Activated CD8-positive, alpha-beta T cell treated with anti-CD3 and anti-CD28 coated beads, Interleukin-2, amount 10 ng/mL, durations not matched to agents 7 days and 5 days (primary cell): ENCODE results near the gene ACTG2. TPM values are rescaled to one million over a fixed set of nuclear protein-coding genes. Genes with fewer than 3 reads are reported as not detected.
"Not testable (repeated sequence)": the region's sequence is repeated elsewhere in the genome, so short reads cannot be mapped to it uniquely, and the experiment has no call there.

Source experiments
- ATAC-seq: fragments of 150-1000 bp; cut with Tn5 transposase; one replicate; pipeline ENCODE4 v1.10.0; 2021; ENCODE audit warnings: moderate library complexity
- CTCF ChIA-PET: fragments of 350-600 bp; sonication (Branson Sonifier 250); formaldehyde crosslinking; loops from one replicate; lab custom pipeline; 2021; ENCODE audit warnings: antibody characterized with exemption; lab: Charles Lee
- POLR2A ChIA-PET: fragments of 350-600 bp; sonication (Branson Sonifier 250); formaldehyde crosslinking; loops from one replicate; lab custom pipeline; 2021; ENCODE audit warnings: antibody characterized with exemption; lab: Charles Lee
- DNase-seq: peaks from one replicate; pipeline ENCODE4 v3.0.0-alpha.2; 2020
- H3K27ac Mint-ChIP-seq: one replicate; pipeline ENCODE4 v1.8.0; 2021; ENCODE audit warnings: mild to moderate bottlenecking, mixed read lengths
- H3K27me3 Mint-ChIP-seq: one replicate; pipeline ENCODE4 v1.8.0; 2021; ENCODE audit warnings: low read depth, mixed read lengths
- H3K36me3 Mint-ChIP-seq: one replicate; pipeline ENCODE4 v1.8.0; 2021; ENCODE audit warnings: low read depth, mixed read lengths
- H3K4me1 Mint-ChIP-seq: one replicate; pipeline ENCODE4 v1.8.0; 2021; ENCODE audit warnings: low read depth, mixed read lengths
- H3K4me3 Mint-ChIP-seq: one replicate; pipeline ENCODE4 v1.8.0; 2021; ENCODE audit warnings: mild to moderate bottlenecking, mixed read lengths
- H3K9me3 Mint-ChIP-seq: one replicate; pipeline ENCODE4 v1.8.0; 2022; ENCODE audit warnings: mixed read lengths; ENCODE audit not compliant: insufficient read depth
- total RNA-seq, 2 experiments: library from RNA; stranded (reverse); gene quantifications; one replicate each; pipeline ENCODE4 v1.2.3, GENCODE V29; 2021

Gene ACTG2
- total RNA-seq, 2 experiments from 2014 or later = 0.81 TPM; not detected in 1

DNA sequence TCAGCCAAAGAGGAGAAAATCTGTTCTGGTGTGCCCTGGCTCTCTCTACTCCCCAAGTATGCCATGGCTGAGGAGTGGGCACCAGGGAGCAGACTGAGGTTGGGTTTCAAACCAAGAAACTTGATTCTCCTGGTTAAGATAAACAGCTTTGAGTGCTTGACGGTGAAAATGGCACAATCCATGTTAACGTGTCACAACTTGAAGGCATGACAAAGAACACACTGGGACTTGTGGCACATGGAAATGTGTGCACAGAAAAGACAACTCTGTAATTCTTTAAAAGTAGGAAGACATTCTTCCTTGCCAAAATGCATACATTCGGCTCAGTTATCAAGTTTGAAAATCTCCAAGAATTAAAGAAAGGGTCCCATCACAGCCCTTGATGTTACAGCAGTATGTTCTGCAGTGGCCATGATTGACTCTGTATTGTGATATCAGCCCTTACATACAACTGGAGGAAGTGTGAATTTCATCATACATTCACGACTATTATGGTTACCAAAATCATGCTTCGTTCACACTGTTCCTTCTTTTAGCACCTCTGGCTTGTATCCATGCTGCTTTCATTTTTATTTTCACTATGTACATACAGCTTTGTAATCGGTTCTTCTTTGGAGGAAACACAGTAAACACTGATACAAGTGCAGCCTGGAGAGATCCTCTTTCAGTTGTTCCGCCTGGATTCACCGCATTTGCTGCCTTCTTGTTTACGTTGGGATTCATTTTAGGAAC lies 15.6 kb upstream of the ACTG2 start:
- DNase-seq (no peak), ATAC-seq (no peak)
- Mint-ChIP-seq H3K36me3 (no peaks in the 10 kb centered on the region), H3K4me3 (no peak overlapping the region), H3K27me3 (peaks cover 7% of the 10 kb centered on the region), H3K27ac (no peak overlapping the region), H3K9me3 (no peaks in the 10 kb centered on the region), H3K4me1 (peaks cover 3% of the 10 kb centered on the region)
- POLR2A ChIA-PET = no interaction called here
- CTCF ChIA-PET = no interaction called here

GRCh38 chr2:73877984-73878383 lies 14.8 kb upstream of the ACTG2 start:
- CTCF ChIA-PET, H3K9me3 Mint-ChIP-seq, H3K4me1 Mint-ChIP-seq, H3K36me3 Mint-ChIP-seq, DNase-seq, H3K27me3 Mint-ChIP-seq, POLR2A ChIA-PET, H3K27ac Mint-ChIP-seq, ATAC-seq, H3K4me3 Mint-ChIP-seq: not testable (repeated sequence)

- DNase-seq = no peak
- Mint-ChIP-seq H3K4me1 (peaks cover 17% of the 10 kb centered on the region), H3K27me3 (peaks cover 8% of the 10 kb centered on the region), H3K36me3 (no peaks in the 10 kb centered on the region), H3K27ac (no peak overlapping the region), H3K4me3 (no peak overlapping the region), H3K9me3 (no peaks in the 10 kb centered on the region)
- ChIA-PET POLR2A (interaction anchor here (1.2 kb wide), 1 partner anchor 262 kb away, joined by 3 read pairs; no protein-coding TSS in a partner anchor), CTCF (no interaction called here)
- ATAC-seq = no peak
Observed at GRCh38 chr2:73885406-73885805, 7.4 kb upstream of the ACTG2 start.

DNA sequence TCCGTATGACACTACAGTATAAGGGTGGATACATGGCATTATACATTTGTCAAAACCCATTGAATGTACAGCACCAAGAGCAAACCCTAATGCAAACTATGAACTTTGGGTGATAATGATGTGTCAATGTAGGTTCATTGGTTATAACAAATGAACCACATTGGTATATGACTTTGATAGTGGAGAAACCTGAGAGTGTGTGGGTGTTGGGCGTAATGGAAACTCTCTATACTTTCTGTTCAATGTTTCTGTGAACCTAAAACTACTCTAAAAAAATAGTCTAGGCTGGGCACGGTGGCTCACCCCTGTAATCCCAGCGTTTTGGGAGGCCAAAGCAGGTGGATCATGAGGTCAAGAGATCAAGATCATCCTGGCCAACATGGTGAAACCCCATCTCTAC lies 6.5 kb upstream of the ACTG2 start:
- ATAC-seq (peak; percentile 19), DNase-seq (no peak)
- no peak overlapping the region for H3K4me3 Mint-ChIP-seq
- H3K36me3 Mint-ChIP-seq = no peaks in the 10 kb centered on the region
- CTCF ChIA-PET = no interaction called here
- H3K27me3 Mint-ChIP-seq = peaks cover 4% of the 10 kb centered on the region
- peaks cover 17% of the 10 kb centered on the region for H3K4me1 Mint-ChIP-seq
- H3K27ac Mint-ChIP-seq = no peak overlapping the region
- no peaks in the 10 kb centered on the region for H3K9me3 Mint-ChIP-seq
- POLR2A ChIA-PET = interaction anchor here (1.2 kb wide), 1 partner anchor 261 kb away, joined by 3 read pairs; no protein-coding TSS in a partner anchor

DNA sequence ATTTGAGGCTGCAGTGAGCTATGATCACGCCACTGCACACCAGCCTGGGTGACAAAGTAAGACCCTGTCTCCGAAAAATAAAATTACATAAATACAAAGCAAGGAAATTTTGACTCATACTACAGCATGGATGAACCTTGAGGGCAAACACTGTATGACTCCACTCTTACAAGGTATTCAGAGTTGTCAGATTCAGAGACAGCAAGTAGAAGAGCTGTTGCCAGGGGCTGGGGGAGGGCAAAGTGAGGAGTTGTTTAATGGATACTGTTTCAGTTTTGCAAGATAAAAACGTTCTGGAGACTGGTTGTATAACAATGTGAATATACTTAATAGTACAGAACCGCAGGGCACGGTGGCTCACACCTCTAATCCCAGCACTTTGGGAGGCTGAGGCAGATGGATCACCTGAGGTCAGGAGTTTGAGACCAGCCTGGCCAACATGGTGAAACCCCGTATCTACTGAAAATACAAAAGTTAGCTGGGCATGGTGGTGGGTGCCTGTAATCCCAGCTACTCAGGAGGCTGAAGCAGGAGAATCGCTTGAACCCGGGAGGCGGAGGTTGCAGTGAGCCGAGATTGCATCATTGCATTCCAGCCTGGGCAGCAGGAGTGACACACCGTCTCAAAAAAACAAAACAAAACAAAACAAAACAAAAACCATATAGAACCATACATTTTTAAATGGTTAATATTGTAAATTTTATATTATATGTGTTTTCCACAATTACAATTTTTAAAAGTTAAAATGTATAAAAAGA lies 5.0 kb upstream of the ACTG2 start:
- POLR2A ChIA-PET, H3K27ac Mint-ChIP-seq, DNase-seq, H3K9me3 Mint-ChIP-seq, CTCF ChIA-PET, H3K36me3 Mint-ChIP-seq, ATAC-seq, H3K27me3 Mint-ChIP-seq, H3K4me3 Mint-ChIP-seq: not testable (repeated sequence)
- H3K4me1 Mint-ChIP-seq = peaks cover 17% of the 10 kb centered on the region

- DNase-seq = no peak
- ChIA-PET POLR2A (no interaction called here), CTCF (interaction anchor here (0.8 kb wide), 1 partner anchor 23 kb away, joined by 3 read pairs; no protein-coding TSS in a partner anchor)
- Mint-ChIP-seq H3K4me3 (no peak overlapping the region), H3K4me1 (peaks cover 18% of the 10 kb centered on the region), H3K9me3 (no peaks in the 10 kb centered on the region), H3K36me3 (no peaks in the 10 kb centered on the region), H3K27ac (peak overlapping the region; percentile 52), H3K27me3 (peaks cover 2% of the 10 kb centered on the region)
- ATAC-seq = no peak
Observed at GRCh38 chr2:73888388-73888787, 4.4 kb upstream of the ACTG2 start.

DNA sequence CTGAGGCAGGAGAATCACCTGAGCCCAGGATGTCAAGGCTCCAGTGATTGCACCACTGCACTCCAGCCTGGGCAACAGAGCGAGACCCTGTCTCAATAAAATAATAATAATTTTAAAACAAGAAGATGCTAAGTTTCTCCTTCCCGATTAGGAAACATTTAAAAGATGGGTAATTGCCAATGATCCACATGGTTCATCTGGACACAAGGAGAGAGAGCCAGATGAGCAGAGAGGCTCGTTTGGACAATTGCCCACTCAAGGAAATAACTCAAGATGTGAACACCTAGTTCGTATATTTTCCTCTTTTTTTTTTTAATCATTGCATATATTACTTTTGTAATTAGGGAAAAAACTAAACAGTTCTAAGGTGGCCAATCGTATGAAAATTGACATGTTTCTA lies 3.6 kb upstream of the ACTG2 start:
- no peaks in the 10 kb centered on the region for H3K9me3 Mint-ChIP-seq
- peaks cover 26% of the 10 kb centered on the region for H3K4me1 Mint-ChIP-seq
- no peaks in the 10 kb centered on the region for H3K36me3 Mint-ChIP-seq
- no peaks in the 10 kb centered on the region for H3K27me3 Mint-ChIP-seq
- no peak overlapping the region for H3K27ac Mint-ChIP-seq
- ChIA-PET CTCF (interaction anchor here (0.8 kb wide), 1 partner anchor 23 kb away, joined by 3 read pairs; no protein-coding TSS in a partner anchor), POLR2A (no interaction called here)
- no peak overlapping the region for H3K4me3 Mint-ChIP-seq
- ATAC-seq (no peak), DNase-seq (no peak)

- peaks cover 39% of the 10 kb centered on the region for H3K4me1 Mint-ChIP-seq
- no peak for ATAC-seq
- CTCF ChIA-PET = interaction anchor here (0.6 to 1.0 kb wide), 2 partner anchors 28 to 66 kb away, joined by 3 read pairs; no protein-coding TSS in a partner anchor
Observed at GRCh38 chr2:73890301-73891092, 2.3 kb upstream of the ACTG2 start.

DNA sequence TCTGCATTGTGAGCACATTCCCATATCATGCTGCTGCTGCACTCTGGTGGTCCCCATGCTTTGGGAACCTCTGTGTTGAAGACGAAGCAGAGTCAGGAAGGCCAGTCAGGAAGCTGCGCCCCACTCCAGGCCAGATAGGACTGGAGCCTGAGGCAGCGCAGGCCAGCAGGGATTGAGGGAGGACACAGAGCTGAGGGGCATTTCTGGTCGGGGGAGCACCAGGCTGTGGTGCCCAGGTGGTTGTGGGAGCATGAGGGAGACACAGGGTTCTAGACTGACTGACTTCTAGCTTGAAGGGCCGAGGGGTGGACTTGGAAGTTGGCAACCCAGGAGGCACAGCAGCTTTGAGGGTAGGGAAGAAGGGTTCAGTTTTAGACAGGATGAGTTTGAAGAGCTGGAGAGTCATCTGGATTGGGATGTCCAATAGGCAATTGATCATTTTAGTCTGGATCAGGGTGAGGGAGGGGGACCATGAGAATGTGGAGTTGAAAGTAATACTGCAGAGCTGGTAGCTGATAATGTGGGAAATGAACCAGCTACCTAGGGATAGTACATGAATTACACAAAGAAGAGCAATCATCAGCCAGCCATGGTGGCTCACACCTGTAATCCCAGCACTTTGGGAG lies 1.4 kb upstream of the ACTG2 start:
- no peak overlapping the region for H3K4me3 Mint-ChIP-seq
- ATAC-seq (no peak), DNase-seq (no peak)
- peaks cover 42% of the 10 kb centered on the region for H3K4me1 Mint-ChIP-seq
- H3K36me3 Mint-ChIP-seq = no peaks in the 10 kb centered on the region
- CTCF ChIA-PET = interaction anchor here (0.8 to 1.1 kb wide), 3 partner anchors 30 to 229 kb away, joined by 3 read pairs; no protein-coding TSS in a partner anchor
- H3K27ac Mint-ChIP-seq = peak overlapping the region; percentile 18
- POLR2A ChIA-PET = no interaction called here
- H3K9me3 Mint-ChIP-seq = no peaks in the 10 kb centered on the region
- H3K27me3 Mint-ChIP-seq = no peaks in the 10 kb centered on the region

More at GRCh38 chr2:73890301-73891092, 2.3 kb upstream of the ACTG2 start:
- Mint-ChIP-seq H3K27me3 (no peaks in the 10 kb centered on the region), H3K9me3 (no peaks in the 10 kb centered on the region), H3K36me3 (no peaks in the 10 kb centered on the region), H3K4me3 (no peak overlapping the region), H3K27ac (no peak overlapping the region)
- DNase-seq = no peak
- POLR2A ChIA-PET = no interaction called here

- Mint-ChIP-seq H3K27me3 (no peaks in the 10 kb centered on the region), H3K9me3 (no peaks in the 10 kb centered on the region), H3K4me3 (no peak overlapping the region), H3K4me1 (peaks cover 46% of the 10 kb centered on the region), H3K36me3 (no peaks in the 10 kb centered on the region), H3K27ac (peak overlapping the region; percentile 59)
- DNase-seq = no peak
- CTCF ChIA-PET = interaction anchor here (1.0 to 1.2 kb wide), 2 partner anchors 14 to 67 kb away, joined by 3 read pairs; no protein-coding TSS in a partner anchor
- POLR2A ChIA-PET = no interaction called here
- ATAC-seq = no peak
Observed at GRCh38 chr2:73893764-73894474, 1.1 kb downstream of the ACTG2 start.
